Chondrocyte (in vitro differentiated cells): ENCODE data around the gene LRRC27. TPM values are rescaled to one million over a fixed set of nuclear protein-coding genes. Genes with fewer than 3 reads are reported as not detected.

Source experiments
- DNase-seq: peaks from one replicate; pipeline ENCODE4 v3.0.0; 2021; ENCODE audit warnings: mixed read lengths, low spot score
- H3K27ac Mint-ChIP-seq: one replicate; pipeline ENCODE4 v1.8.0; 2021; ENCODE audit warnings: mild to moderate bottlenecking, moderate library complexity, mixed read lengths; ENCODE audit not compliant: unreplicated experiment
- H3K27me3 Mint-ChIP-seq: 2 replicates; pipeline ENCODE4 v1.8.0; 2021; ENCODE audit warnings: low read depth, mixed read lengths
- H3K36me3 Mint-ChIP-seq: 2 replicates; pipeline ENCODE4 v1.8.0; 2021; ENCODE audit warnings: low read depth, mixed read lengths
- H3K4me1 Mint-ChIP-seq: 2 replicates; pipeline ENCODE4 v1.8.0; 2021; ENCODE audit warnings: low read depth, mild to moderate bottlenecking, mixed read lengths
- H3K4me3 Mint-ChIP-seq: one replicate; pipeline ENCODE4 v1.8.0; 2021; ENCODE audit warnings: mild to moderate bottlenecking, moderate library complexity, mixed read lengths; ENCODE audit not compliant: unreplicated experiment
- H3K9me3 Mint-ChIP-seq: 2 replicates; pipeline ENCODE4 v1.8.0; 2021; ENCODE audit warnings: low read depth, mixed read lengths
- CTCF ChIP-seq: fragments of 200-600 bp; sonication (generic); IDR thresholded peaks from 2 replicates; pipeline ENCODE4 v1.5.0; 2021; ENCODE audit warnings: antibody characterized with exemption, mild to moderate bottlenecking, moderate library complexity
- total RNA-seq: library from RNA; stranded (reverse); gene quantifications from 3 replicates; pipeline ENCODE4 v1.2.1, GENCODE V29; 2021

Gene LRRC27
- total RNA-seq, 1 donor from 2014 or later = 13.2 TPM

- no peak for TF ChIP-seq CTCF
- peak; percentile 88 for DNase-seq
- Mint-ChIP-seq H3K36me3 (no peaks in the 10 kb centered on the region), H3K4me1 (peaks cover 5% of the 10 kb centered on the region), H3K27ac (no peak overlapping the region), H3K4me3 (no peak overlapping the region), H3K27me3 (peaks cover 1% of the 10 kb centered on the region), H3K9me3 (no peaks in the 10 kb centered on the region)
Observed at GRCh38 chr10:132299371-132300336, 32.3 kb upstream of the LRRC27 start.

- Mint-ChIP-seq H3K36me3 (peaks cover 1% of the 10 kb centered on the region), H3K27me3 (peaks cover 1% of the 10 kb centered on the region), H3K9me3 (no peaks in the 10 kb centered on the region), H3K27ac (peak overlapping the region; percentile 17), H3K4me1 (peaks cover 5% of the 10 kb centered on the region), H3K4me3 (no peak overlapping the region)
- no peak for TF ChIP-seq CTCF
- peak; percentile 70 for DNase-seq
Observed at GRCh38 chr10:132300582-132300981, 31.4 kb upstream of the LRRC27 start.

GRCh38 chr10:132301371-132302330 is 30.3 kb upstream of the LRRC27 start:
- peak; percentile 91 for DNase-seq
- no peak for TF ChIP-seq CTCF
- Mint-ChIP-seq H3K4me1 (peaks cover 5% of the 10 kb centered on the region), H3K4me3 (no peak overlapping the region), H3K9me3 (no peaks in the 10 kb centered on the region), H3K27me3 (peaks cover 1% of the 10 kb centered on the region), H3K27ac (no peak overlapping the region), H3K36me3 (peaks cover 2% of the 10 kb centered on the region)

- Mint-ChIP-seq H3K36me3 (peaks cover 2% of the 10 kb centered on the region), H3K4me3 (no peak overlapping the region), H3K9me3 (no peaks in the 10 kb centered on the region), H3K27me3 (no peaks in the 10 kb centered on the region), H3K4me1 (peaks cover 9% of the 10 kb centered on the region), H3K27ac (no peak overlapping the region)
- TF ChIP-seq CTCF = no peak
- DNase-seq = peak; percentile 82
Observed at GRCh38 chr10:132302421-132303310, 29.3 kb upstream of the LRRC27 start.
